Stimulated activated CD4-positive, alpha-beta T cell treated with anti-CD3 and anti-CD28 coated beads, Interleukin-2, amount 100 ng/mL, for 24 hours (primary cell): ENCODE results near the gene TTC16.
"Not testable (repeated sequence)": the region's sequence is repeated elsewhere in the genome, so short reads cannot be mapped to it uniquely, and the experiment has no call there.

Experiments
- DNase-seq, 2 donors: peaks; one replicate each; pipeline ENCODE4 v3.0.0-alpha.2; 2020

TTC16 gene

DNA sequence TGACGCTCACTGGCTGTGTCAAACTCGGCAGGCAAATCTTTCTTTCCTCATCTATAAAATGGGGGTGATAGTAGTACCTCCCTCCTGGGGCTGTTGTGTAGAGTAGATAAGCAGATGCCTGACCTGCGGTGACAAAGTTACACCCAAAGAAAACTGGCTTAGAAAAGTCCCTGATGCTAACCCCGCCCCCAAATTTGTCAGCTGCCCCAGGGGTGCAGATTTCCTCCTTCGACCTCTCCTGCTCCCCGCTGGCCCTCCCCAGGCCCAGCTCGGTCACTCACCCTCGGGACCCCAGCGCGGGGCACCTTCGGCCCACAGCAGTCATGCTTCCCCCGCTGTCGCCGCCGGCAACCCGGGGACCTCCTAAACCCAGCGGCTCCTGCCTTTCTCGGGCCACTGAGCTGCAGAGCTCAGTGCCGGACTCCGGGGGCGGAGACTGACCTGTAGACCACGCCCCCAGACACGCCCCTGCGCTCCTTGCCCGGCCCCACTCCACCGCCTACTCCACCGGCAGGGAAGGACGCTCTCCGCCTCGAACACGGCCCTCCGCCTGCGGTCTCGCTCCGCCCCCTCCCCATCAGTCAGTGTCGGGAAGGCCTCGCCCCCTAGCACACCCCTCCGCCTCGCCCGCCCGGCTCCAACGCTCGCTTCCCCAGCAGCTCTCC, 55.2 kb downstream of the TTC16 start:
- DNase-seq = peak; percentile 96 to 98

DNA sequence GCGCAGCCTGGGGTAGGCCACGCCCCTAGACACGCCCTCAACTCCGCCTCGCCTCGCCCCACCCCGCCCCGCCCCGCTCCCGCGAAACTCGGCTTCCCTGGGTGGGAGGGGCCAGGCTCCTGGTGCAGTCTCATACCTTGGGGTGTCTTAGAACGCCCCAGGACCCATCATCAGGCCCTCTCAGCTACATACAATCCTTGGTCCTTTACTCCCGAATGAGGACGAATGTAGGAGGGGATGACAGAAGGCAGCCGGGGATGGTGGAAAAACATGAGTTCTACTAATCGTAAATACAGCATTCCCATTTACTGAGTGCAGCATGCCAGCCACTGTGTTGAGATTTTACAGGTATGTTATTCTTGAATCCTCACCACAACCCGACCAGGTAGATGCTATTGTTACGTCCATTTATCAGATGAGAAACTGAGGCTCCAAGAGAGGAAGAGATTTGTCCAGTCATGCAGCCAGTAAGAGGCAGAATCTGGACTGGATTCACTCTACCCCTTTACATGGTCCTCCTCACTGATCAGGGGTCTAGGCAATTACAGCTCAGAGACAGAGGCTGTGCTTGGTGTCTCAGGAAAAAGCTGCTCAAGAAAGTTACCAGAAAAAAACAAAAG, 55.8 kb downstream of the TTC16 start:
- no peak for DNase-seq

DNA sequence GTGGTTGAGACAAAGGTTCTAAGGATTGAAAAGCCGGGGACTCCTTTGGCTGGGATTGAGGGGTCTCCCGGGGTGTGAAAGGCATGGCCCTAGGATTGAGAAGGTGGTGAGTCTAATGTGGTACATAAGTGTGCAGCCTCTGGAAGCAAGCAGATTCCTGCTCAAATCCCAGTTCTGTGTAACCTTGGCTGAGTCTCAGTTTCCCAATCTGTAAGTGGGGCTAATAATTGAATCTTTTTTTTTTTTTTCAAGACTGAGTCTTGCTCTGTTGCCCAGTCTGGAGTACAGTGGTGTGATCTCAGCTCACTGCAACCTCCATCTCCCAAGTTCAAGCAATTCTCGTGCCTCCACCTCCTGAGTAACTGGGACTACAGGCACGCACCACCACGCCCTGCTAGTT, 56.7 kb downstream of the TTC16 start:
- no peak for DNase-seq

DNA sequence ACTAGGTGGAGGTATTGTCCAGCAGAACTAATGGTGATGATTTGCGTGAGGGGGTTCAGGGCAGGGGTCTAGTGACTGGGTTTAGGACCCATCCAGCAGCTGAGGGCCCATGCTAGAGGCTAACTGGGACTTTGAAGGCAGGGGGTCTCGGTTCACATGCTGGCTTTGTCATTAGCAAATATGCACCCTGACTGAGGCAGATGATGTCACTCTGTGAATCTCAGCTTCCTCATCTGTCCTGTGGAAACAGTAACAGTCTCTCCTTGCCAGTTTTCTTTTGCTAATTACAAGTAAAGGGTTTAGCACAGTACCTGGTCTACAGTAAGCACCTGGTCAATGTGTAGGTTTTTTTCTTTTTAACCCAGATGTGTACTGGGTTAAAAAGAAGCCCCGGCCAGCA, 57.4 kb downstream of the TTC16 start:
- no peak for DNase-seq

DNA sequence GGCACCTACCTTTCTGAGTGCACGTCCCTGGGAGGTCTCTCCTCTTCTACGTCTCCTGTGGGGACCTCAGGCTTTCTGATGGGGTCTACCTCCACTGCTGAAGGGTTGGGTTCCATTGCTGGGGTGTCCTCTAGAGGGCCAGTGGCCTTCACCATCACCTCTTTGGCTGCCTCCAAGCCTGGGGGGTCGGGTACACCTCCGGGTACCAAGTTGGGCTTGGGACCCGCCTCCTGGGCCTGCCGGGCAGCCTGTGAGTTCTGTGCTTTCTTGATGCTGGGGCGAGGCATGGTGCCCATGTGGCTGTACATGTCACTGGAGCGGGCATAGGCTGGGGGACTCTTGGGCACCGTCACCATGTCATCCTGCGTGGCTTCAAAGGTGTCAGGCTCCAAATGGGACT, 58.1 kb downstream of the TTC16 start:
- DNase-seq = no peak

DNA sequence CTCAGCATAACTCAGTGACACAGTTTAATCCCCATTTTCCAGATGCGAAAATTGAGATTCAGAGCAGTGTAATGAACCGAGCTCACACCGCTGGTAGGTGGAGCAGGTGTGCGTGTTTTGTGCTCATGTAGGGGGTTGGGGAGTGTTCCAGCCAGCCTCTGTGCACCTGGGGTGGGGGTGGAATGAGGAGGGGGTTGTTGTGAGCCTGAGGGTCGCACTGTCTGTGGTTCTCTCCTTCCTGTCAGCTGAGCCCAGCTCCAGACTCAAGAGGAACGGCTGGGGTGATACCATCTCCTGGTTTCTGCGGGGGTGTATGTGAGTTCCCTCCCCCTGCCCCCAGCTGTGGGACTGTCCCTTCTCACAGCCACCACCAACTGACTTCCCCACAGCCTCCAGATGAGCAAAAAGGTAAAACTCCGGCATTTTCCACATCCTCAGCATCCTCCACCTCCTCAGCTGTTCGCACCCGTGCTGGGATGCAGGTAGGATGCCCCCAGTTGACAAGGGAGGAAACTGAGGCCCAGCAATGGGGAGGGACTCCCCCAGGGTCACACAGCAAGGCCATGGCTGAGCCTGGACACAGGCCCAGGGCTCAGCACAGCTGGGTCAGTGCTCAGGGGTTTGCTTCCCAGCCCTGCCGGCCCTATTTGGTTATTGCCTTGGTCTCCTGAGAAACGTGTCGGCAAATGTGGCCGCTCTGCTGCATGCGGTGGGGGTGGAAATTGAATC, 60.5 kb downstream of the TTC16 start:
- peak; percentile 73 to 78 for DNase-seq

DNA sequence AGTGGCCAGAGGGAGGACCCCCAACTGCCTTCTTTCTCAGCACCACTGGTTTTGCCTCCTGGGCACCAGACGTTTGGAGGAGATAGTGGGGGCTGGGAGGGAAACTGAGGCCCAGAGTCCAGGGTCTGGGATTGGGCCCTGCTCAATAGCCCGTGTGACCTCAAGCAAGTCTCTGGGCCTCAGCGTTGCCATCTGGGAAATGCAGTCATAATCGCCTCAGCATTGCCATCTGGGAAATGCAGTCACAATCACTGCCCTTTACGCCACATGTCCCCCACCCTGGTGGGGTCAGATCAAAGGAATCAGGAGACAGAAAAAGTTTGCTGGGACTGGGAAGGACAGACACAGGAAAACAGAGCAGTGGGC, 61.0 kb downstream of the TTC16 start:
- DNase-seq = no peak

DNA sequence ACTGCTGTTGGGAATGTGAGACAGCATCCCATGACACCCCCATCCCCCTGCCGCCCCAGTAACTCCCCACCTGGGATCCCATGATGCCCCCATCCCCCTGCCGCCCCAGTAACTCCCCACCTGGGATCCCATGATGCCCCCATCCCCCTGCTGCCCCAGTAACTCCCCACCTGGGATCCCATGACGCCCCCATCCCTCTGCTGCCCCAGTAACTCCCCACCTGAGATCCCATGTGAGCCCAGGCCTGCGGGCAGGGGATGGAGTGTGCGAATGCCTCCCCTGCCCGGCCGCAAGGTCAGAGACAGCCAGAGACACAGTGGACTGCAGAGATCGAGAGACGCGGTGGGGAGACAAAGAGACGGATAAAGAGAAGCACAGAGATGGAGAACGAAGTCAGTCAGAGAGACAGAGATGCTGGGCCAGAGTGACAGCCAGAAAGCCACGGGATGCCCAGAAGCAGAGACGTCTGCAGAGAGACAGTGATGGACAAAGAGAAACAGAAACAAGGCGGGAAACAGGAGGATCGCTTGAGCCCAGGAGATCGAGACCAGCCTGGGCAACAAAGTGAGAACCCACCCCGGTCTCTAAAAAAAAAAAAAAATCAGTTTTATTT, 61.6 kb downstream of the TTC16 start:
- no peak for DNase-seq

DNA sequence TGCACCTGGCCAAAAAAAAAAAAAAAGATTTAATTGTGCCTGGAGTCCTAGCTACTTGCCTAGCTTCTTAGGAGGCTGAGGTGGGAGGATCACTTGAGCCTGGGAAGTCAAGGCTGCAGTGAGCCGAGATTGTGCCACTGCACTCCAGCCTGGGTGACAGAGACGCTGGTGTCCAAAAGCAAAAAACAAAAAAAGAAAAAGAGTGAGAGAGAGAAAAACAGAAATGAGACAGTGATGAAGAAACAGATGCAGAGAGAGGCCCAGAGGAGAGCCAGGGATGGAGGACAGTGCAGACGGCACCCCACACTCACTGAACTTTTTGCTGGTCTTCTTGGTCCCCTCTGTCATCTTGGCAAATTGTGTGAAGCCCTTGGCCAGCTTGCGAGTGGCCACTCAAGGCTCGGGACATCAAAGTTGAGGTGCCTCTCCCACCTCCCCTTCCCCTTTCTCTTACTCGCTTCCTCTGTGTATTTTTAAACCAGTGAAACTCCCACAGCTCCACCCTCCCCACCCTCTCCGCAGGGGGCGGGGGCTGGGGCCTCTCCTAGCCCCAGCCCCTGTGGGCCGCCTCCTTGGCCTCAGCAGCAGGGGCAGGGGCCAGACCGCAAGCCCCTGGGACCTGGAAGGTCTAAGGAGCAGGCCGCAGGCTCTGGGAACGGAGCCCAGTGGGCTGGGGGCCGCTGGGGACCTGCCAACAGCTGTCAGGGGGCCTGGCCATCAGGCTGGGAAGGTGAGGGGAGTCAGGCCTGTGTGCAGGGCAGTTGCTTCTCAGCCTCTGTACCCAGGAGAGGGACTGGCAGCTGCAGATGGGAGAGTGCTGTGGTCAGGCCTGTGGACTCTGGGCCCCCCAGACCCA, 62.6 kb downstream of the TTC16 start, which contains the start of gene SH2D3C:
Gene SH2D3C, minus strand, starts transcription at position 387 of the 856 bp plus-strand sequence. Its CDS starts 39 bp downstream, at position 348.
- DNase-seq = peak; percentile 58 to 59

DNA sequence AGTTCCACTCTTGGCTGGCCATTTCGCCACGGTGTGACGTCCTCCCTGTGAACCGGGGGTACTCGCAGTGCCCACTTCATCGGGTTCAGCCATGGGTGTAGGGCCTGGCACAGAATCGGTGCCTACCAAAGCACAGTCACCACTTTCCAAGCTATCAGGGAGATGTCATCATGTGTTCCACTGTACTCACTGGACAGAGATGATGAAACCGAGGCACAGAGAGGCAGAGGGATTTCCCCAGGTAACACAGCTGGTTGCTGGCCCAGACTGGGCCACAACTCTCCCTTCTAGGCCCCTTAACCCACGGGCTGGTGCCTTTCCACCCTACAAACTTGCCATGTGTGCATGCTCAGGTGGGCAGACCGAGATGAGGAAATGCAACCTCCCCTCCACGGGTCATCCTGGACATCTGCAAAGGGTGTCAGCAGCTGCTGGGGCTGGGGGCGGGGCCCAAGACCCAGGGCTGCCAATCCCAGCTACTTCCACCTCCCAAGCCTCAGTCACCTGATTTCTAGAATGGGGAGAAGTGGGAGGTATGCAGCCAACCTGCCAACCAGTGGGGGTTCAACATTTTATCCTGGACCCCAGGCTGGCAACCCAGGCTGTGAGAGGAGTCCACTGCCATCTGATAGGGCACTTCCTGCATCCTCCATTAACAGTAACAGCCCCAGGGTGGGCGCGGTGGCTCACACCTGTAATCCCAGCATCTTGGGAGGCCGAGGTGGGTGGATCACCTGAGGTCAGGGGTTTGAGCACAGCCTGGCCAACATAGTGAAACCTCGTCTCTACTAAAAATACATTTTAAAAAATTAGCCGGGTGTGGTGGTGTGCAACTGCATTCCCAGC, 63.5 kb downstream of the TTC16 start:
- peak; percentile 60 to 67 for DNase-seq

DNA sequence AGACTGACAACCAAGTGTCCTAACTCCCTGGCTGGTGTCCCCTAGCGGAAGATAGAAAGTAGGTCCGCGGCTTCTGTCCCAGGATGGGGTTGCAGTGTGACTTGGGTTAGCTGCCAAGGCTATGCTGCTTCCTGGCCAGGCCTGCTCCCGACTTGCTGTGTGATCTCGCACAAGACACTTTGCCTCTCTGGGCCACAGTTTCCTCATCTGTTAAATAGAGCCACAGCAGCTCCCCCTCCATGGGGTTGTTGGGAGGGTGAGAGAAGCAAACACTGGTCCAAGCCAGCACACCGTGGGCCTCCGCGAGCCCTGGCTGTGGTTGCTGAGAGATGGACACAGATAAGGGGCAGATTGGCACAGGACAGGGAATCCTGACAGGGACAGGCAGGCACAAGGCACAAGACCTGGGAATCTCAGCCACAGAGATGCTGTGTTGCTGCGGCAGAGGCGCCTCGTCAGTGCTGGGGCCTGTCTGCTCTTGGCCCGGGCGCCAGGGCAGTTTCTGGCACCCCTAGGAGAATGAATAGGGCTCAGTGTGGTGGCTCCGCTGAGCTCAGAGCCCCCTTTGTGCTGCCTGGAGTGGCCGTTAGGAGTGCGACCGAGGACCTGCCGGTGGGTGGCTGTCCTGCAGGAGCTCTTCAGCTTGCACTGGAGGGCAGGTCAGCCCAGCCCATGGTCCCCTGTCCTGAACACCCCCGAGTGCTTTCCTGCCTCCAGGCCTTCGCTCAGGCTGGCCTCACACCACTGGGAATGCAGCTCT, 64.4 kb downstream of the TTC16 start:
- DNase-seq = no peak

DNA sequence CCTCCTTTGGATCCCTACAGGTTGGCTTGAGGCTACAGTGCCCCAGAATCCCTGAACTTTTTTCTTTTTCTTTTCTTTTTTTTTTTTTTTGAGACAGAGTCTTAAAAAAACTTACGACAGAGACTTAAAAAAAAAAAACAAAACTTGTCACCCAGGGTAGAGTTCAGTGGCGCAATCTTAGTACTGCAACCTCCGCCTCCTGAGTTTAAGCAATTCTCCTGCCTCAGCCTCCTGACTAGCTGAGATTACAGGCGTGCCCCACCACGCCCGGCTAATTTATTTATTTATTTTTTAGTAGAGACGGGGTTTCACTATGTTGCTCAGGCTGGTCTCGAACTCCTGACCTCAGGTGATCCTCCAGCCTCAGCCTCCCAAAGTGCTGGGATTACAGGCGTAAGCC, 65.0 kb downstream of the TTC16 start:
- not testable (repeated sequence) for DNase-seq
